Stimulated activated CD8-positive, alpha-beta memory T cell treated with anti-CD3 and anti-CD28 coated beads, Interleukin-12 subunit alpha, Interleukin-12 subunit beta, amount 100 ng/mL, for 4 hours (primary cell): ENCODE measurements around the gene GIGYF2.
"Not testable (repeated sequence)": the region's sequence is repeated elsewhere in the genome, so short reads cannot be mapped to it uniquely, and the experiment has no call there.

ENCODE experiments used
- DNase-seq: peaks from one replicate; pipeline ENCODE4 v3.0.0-alpha.2; 2020; ENCODE audit warnings: low read depth

GIGYF2 gene

GRCh38 chr2:232809349-232810124 lies 112.4 kb downstream of the GIGYF2 start:
- no peak for DNase-seq

- DNase-seq, result no peak
Observed at GRCh38 chr2:232810444-232810843, 113.3 kb downstream of the GIGYF2 start.

GRCh38 chr2:232815569-232815968 lies 118.4 kb downstream of the GIGYF2 start:
- no peak for DNase-seq

- no peak for DNase-seq
Observed at GRCh38 chr2:232816657-232817056, 119.5 kb downstream of the GIGYF2 start.

GRCh38 chr2:232817756-232818155 lies 120.6 kb downstream of the GIGYF2 start:
- DNase-seq, result no peak

GRCh38 chr2:232829988-232830387 lies 132.9 kb downstream of the GIGYF2 start:
- DNase-seq, result no peak

- no peak for DNase-seq
Observed at GRCh38 chr2:232831496-232831895, 134.4 kb downstream of the GIGYF2 start.

- no peak for DNase-seq
Observed at GRCh38 chr2:232833830-232834229, 136.7 kb downstream of the GIGYF2 start.

- no peak for DNase-seq
Observed at GRCh38 chr2:232835687-232836208, 138.6 kb downstream of the GIGYF2 start.

- no peak for DNase-seq
Observed at GRCh38 chr2:232836934-232837333, 139.8 kb downstream of the GIGYF2 start.

- DNase-seq, result peak; percentile 33
Observed at GRCh38 chr2:232838406-232838874, 141.3 kb downstream of the GIGYF2 start.

GRCh38 chr2:232839411-232840079 lies 142.4 kb downstream of the GIGYF2 start:
- no peak for DNase-seq

- no peak for DNase-seq
Observed at GRCh38 chr2:232842689-232843088, 145.6 kb downstream of the GIGYF2 start.

GRCh38 chr2:232843834-232844233 lies 146.7 kb downstream of the GIGYF2 start:
- no peak for DNase-seq

- DNase-seq, result no peak
Observed at GRCh38 chr2:232846055-232846454, 148.9 kb downstream of the GIGYF2 start.

GRCh38 chr2:232850039-232850438 lies 152.9 kb downstream of the GIGYF2 start:
- DNase-seq, result no peak

- DNase-seq, result not testable (repeated sequence)
Observed at GRCh38 chr2:232852081-232852480, 154.9 kb downstream of the GIGYF2 start.

- DNase-seq, result no peak
Observed at GRCh38 chr2:232852676-232853075, 155.5 kb downstream of the GIGYF2 start.

GRCh38 chr2:232854082-232854481 lies 157.0 kb downstream of the GIGYF2 start:
- DNase-seq, result no peak

- no peak for DNase-seq
Observed at GRCh38 chr2:232857158-232857563, 160.0 kb downstream of the GIGYF2 start.

GRCh38 chr2:232859385-232859916 lies 162.3 kb downstream of the GIGYF2 start:
- no peak for DNase-seq

GRCh38 chr2:232860593-232861241 lies 163.6 kb downstream of the GIGYF2 start:
- DNase-seq, result no peak
